ENCODE measurements around the gene GP1BB.

DNA sequence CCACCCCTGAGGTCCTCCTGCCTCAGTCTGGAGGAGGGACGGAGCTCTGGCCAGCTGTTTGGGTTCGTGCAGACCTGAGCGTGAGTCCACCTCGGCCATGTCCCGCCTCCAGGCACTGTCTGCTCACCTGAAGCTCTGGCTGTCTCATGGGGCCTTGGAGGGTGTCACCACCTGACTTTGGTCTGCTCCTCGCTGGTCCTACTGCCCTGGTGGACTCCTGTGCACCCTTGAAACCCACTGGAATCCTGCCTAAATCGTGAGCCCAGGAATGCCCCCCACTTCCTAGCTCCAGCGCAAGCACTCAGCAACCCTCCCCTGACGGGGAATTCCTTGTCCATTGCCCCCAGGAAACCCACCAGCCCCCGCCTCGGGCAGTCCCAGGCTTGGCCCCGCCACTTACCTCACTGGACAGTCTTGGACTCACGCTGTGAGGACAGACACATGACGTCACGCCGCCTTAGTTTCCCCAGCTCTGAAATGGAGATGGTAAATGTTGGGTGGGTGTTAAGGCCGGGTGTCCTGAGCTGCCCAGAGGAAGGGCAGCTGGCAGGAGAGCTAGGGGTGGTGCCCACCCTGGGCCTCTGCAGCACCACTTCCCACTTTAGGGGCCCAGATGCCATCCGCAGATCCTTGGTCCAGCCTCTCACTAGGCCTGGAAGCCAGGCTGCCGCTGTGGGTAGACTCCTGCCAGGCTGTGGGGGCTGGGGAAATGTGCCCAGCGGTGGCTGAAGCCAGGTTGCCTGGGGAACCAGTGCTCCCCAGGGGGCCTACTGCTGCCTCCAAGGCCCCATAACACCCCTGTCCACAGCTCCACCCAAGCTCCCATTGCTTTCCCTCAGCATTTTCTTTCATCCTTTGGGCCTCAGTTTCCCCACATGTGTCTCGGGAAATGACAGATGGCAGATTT, 19.1 kb downstream of the GP1BB start:
- TF ChIP-seq, protein P1, sequence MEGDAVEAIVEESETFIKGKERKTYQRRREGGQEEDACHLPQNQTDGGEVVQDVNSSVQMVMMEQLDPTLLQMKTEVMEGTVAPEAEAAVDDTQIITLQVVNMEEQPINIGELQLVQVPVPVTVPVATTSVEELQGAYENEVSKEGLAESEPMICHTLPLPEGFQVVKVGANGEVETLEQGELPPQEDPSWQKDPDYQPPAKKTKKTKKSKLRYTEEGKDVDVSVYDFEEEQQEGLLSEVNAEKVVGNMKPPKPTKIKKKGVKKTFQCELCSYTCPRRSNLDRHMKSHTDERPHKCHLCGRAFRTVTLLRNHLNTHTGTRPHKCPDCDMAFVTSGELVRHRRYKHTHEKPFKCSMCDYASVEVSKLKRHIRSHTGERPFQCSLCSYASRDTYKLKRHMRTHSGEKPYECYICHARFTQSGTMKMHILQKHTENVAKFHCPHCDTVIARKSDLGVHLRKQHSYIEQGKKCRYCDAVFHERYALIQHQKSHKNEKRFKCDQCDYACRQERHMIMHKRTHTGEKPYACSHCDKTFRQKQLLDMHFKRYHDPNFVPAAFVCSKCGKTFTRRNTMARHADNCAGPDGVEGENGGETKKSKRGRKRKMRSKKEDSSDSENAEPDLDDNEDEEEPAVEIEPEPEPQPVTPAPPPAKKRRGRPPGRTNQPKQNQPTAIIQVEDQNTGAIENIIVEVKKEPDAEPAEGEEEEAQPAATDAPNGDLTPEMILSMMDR (IDR thresholded peaks at IDR 0.05; ENCODE audit: low read depth, low read length) = no peak
- no peak for TF ChIP-seq EZH2phosphoT487 (IDR thresholded peaks at IDR 0.05; ENCODE audit: low read depth)

Data from OCI-LY3 (cell line).